ENCODE results near the gene RXFP2. TPM values are rescaled to one million over a fixed set of nuclear protein-coding genes. Genes with fewer than 3 reads are reported as not detected.

RXFP2 gene
- 1 to 10 TPM in 2 of 4 donors, not detected in 2; 1.0 to 2.2 TPM for total RNA-seq

- no peaks in the 10 kb centered on the region for H3K36me3 ChIP-seq
- no peak within 1 kb of the TSS for H3K4me3 ChIP-seq
- no peak for TF ChIP-seq CTCF (IDR thresholded peaks at IDR 0.05)
- no peak for TF ChIP-seq POLR2A (IDR thresholded peaks at IDR 0.05)
- no peak for TF ChIP-seq EP300 (IDR thresholded peaks at IDR 0.05)
- DNase-seq (ENCODE audit: low spot score in 2 of 2), result no peak
- H3K9me3 ChIP-seq, result peaks cover 0 to 4% (median 0%) of the 10 kb centered on the region in 4 donors
- 85% methylated on average over 2 of the region's 2 CpGs for WGBS, 2 donors
- no peaks in the 10 kb centered on the region for H3K27me3 ChIP-seq
- no peaks in the 10 kb centered on the region for H3K4me1 ChIP-seq
- no peak within 1 kb of the TSS for H3K27ac ChIP-seq
These were observed at the start of gene RXFP2 for GRCh38 chr13:31739226-31739625. RXFP2 (plus strand) TSS chr13:31739526; CDS start chr13:31739613, 87 bp downstream.

- TF ChIP-seq POLR2A (IDR thresholded peaks at IDR 0.05) (no peak), CTCF (IDR thresholded peaks at IDR 0.05) (no peak), EP300 (IDR thresholded peaks at IDR 0.05) (no peak)
- WGBS, 2 donors, result 0% methylated on average over 1 of the region's 1 CpG
These were observed 42.0 kb upstream of the RXFP2 start for GRCh38 chr13:31697290-31697689.

GRCh38 chr13:31699650-31700049, 39.7 kb upstream of the RXFP2 start:
- no peaks in the 10 kb centered on the region for H3K36me3 ChIP-seq
- 34 to 36% methylated on average over 3 of the region's 3 CpGs for WGBS, 2 donors

More at GRCh38 chr13:31697290-31697689, 42.0 kb upstream of the RXFP2 start:
- H3K4me1 ChIP-seq, result no peaks in the 10 kb centered on the region
- H3K9me3 ChIP-seq, result peaks cover 0 to 26% (median 2%) of the 10 kb centered on the region in 4 donors
- H3K36me3 ChIP-seq, result no peaks in the 10 kb centered on the region
- H3K27ac ChIP-seq, result no peak overlapping the region
- H3K4me3 ChIP-seq, result no peak overlapping the region
- no peaks in the 10 kb centered on the region for H3K27me3 ChIP-seq
- no peak for DNase-seq (ENCODE audit: low spot score in 2 of 2)

GRCh38 chr13:31703780-31704179, 35.5 kb upstream of the RXFP2 start:
- Histone ChIP-seq H3K27me3 (no peaks in the 10 kb centered on the region), H3K27ac (no peak overlapping the region), H3K36me3 (no peaks in the 10 kb centered on the region), H3K4me1 (no peaks in the 10 kb centered on the region), H3K4me3 (no peak overlapping the region), H3K9me3 (no peaks in the 10 kb centered on the region)
- no peak for DNase-seq (ENCODE audit: low spot score in 2 of 2)
- TF ChIP-seq POLR2A (IDR thresholded peaks at IDR 0.05) (no peak), EP300 (IDR thresholded peaks at IDR 0.05) (no peak), CTCF (IDR thresholded peaks at IDR 0.05) (no peak)
- WGBS, 2 donors, result 85 to 91% methylated on average over 3 of the region's 3 CpGs

More at GRCh38 chr13:31699650-31700049, 39.7 kb upstream of the RXFP2 start:
- DNase-seq (ENCODE audit: low spot score in 2 of 2), result no peak
- H3K27me3 ChIP-seq, result no peaks in the 10 kb centered on the region
- no peaks in the 10 kb centered on the region for H3K4me1 ChIP-seq
- TF ChIP-seq EP300 (IDR thresholded peaks at IDR 0.05) (no peak), CTCF (IDR thresholded peaks at IDR 0.05) (no peak), POLR2A (IDR thresholded peaks at IDR 0.05) (no peak)
- no peak overlapping the region for H3K4me3 ChIP-seq
- no peak overlapping the region for H3K27ac ChIP-seq
- H3K9me3 ChIP-seq, result peaks cover 0 to 16% (median 2%) of the 10 kb centered on the region in 4 donors

- Histone ChIP-seq H3K4me1 (no peaks in the 10 kb centered on the region), H3K4me3 (no peak overlapping the region), H3K27ac (no peak overlapping the region), H3K36me3 (no peaks in the 10 kb centered on the region), H3K9me3 (no peaks in the 10 kb centered on the region), H3K27me3 (no peaks in the 10 kb centered on the region)
- WGBS, 2 donors, result 93 to 97% methylated on average over 1 of the region's 1 CpG
- no peak for DNase-seq (ENCODE audit: low spot score in 2 of 2)
- TF ChIP-seq EP300 (IDR thresholded peaks at IDR 0.05) (no peak), CTCF (IDR thresholded peaks at IDR 0.05) (no peak), POLR2A (IDR thresholded peaks at IDR 0.05) (no peak)
These were observed 33.2 kb upstream of the RXFP2 start for GRCh38 chr13:31706105-31706504.
